Measurements from ENCODE around the gene ALDH1L1. TPM values are rescaled to one million over a fixed set of nuclear protein-coding genes. Genes with fewer than 3 reads are reported as not detected.

The ALDH1L1 gene
- total and polyA plus RNA-seq, 9 of the 15 experiments (the other 6 are each of a cell fraction or from before 2014, with no cell fraction given), result 0.06 to 1.9 (median 0.57) TPM; not detected in 1

DNA sequence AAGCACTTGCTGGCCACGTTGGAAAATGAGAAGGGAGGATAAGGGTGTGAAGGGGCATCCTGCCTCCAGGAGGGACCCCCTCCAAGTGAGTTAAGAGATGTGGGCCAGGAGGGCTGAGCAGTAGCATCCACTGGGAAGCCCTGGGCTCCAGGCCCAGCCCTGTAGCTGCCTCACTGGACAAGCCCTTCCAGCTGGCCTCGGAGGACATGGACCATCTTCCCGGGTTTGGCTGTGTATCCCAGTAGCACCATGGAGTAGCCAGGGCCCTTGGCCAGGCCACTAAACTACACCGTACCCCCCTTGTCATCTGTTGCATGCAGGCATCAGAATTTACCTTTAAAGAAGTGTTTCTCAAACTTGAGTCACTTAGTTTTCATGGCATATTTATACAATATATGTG is 29.4 kb upstream of the ALDH1L1 start:
- Histone ChIP-seq H3K27me3 (ENCODE audit: control insufficient read depth in 2 of 2, insufficient read depth in 2 of 2, low read length in 2 of 2) (peaks cover 0 to 30% of the 10 kb centered on the region in 2 experiments; a peak in 3 of 5 replicates), H2AFZ (ENCODE audit: low read depth, low read length) (no peak overlapping the region), H3K4me3 (no peak overlapping the region), H4K20me1 (replicated peaks; ENCODE audit: control insufficient read depth, insufficient read depth, low read length) (no peaks in the 10 kb centered on the region), H3K79me2 (ENCODE audit: control insufficient read depth, insufficient read depth, low read length) (no peaks in the 10 kb centered on the region), H3K27ac (ENCODE audit: extremely low read depth, low read depth, low read length) (no peak overlapping the region), H3K4me2 (ENCODE audit: insufficient read depth, low read length) (no peak overlapping the region), H3K36me3 (ENCODE audit: control insufficient read depth, insufficient read depth, low read length) (no peaks in the 10 kb centered on the region), H3K9me1 (ENCODE audit: control insufficient read depth, insufficient read depth, low read length) (no peaks in the 10 kb centered on the region), H3K9ac (ENCODE audit: insufficient read depth in 1 of 2, low read depth in 2 of 2, low read length in 2 of 2) (no peak overlapping the region), H3K9me3 (replicated peaks; ENCODE audit: control insufficient read depth, insufficient read depth, low read depth, low read length) (no peaks in the 10 kb centered on the region), H3K4me1 (replicated peaks in 1 of 2; ENCODE audit: control insufficient read depth in 2 of 2, insufficient read depth in 2 of 2, low read length in 2 of 2) (peaks cover 0 to 10% of the 10 kb centered on the region in 2 experiments; a peak in 2 of 5 replicates)
- BruUV-seq (replicated peaks), result no TSS peak
- intact Hi-C loops (cut with micrococcal nuclease), result no loop called here
- DNase-seq (ENCODE audit: extremely low read depth in 1 of 4, low spot score in 3 of 4) (no peak), ATAC-seq (no peak), FAIRE-seq (no peak)
- CTCF ChIA-PET (ENCODE audit: low intra/inter-chr PET ratio), result no interaction called here
- in situ Hi-C loops (cut with MboI), result no loop called here
- POLR2A ChIA-PET, result no interaction called here
- WGBS (ENCODE audit: insufficient coverage, low coverage, missing lambda C conversion rate), result 8% methylated on average over 2 of the region's 4 CpGs
- TF ChIP-seq ZNF57 (CRISPR knock-in tag; IDR thresholded peaks at IDR 0.05) (no peak), SMAD4 (CRISPR knock-in tag; conservative IDR thresholded peaks at IDR 0.05) (no peak), TOE1 (IDR thresholded peaks at IDR 0.05; ENCODE audit: borderline replicate concordance) (no peak), TOE1 (CRISPR knock-in tag; IDR thresholded peaks at IDR 0.05; ENCODE audit: borderline replicate concordance, low read depth) (no peak), SETDB1 (IDR thresholded peaks at IDR 0.05; ENCODE audit: low read length) (no peak), POLR3A (IDR thresholded peaks at IDR 0.05; ENCODE audit: borderline replicate concordance, extremely low read depth, insufficient read depth, insufficient read length) (no peak), FIP1L1 (IDR thresholded peaks at IDR 0.05; ENCODE audit: low read depth, low read length, poor library complexity, severe bottlenecking) (no peak), NCOR1 (IDR thresholded peaks at IDR 0.05) (no peak), PRPF4 (IDR thresholded peaks at IDR 0.05; ENCODE audit: insufficient read depth, low read depth, low read length, poor library complexity, severe bottlenecking) (no peak), CHCHD3 (CRISPR knock-in tag; IDR thresholded peaks at IDR 0.05) (no peak), SIX5 (IDR thresholded peaks at IDR 0.05; ENCODE audit: borderline replicate concordance in 1 of 2, insufficient read depth in 1 of 2, low read depth in 1 of 2, low read length in 2 of 2) (no peak)
- TF ChIP-seq, protein P1, sequence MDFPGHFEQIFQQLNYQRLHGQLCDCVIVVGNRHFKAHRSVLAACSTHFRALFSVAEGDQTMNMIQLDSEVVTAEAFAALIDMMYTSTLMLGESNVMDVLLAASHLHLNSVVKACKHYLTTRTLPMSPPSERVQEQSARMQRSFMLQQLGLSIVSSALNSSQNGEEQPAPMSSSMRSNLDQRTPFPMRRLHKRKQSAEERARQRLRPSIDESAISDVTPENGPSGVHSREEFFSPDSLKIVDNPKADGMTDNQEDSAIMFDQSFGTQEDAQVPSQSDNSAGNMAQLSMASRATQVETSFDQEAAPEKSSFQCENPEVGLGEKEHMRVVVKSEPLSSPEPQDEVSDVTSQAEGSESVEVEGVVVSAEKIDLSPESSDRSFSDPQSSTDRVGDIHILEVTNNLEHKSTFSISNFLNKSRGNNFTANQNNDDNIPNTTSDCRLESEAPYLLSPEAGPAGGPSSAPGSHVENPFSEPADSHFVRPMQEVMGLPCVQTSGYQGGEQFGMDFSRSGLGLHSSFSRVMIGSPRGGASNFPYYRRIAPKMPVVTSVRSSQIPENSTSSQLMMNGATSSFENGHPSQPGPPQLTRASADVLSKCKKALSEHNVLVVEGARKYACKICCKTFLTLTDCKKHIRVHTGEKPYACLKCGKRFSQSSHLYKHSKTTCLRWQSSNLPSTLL (IDR thresholded peaks at IDR 0.05), result no peak
- TF ChIP-seq, protein P2, sequence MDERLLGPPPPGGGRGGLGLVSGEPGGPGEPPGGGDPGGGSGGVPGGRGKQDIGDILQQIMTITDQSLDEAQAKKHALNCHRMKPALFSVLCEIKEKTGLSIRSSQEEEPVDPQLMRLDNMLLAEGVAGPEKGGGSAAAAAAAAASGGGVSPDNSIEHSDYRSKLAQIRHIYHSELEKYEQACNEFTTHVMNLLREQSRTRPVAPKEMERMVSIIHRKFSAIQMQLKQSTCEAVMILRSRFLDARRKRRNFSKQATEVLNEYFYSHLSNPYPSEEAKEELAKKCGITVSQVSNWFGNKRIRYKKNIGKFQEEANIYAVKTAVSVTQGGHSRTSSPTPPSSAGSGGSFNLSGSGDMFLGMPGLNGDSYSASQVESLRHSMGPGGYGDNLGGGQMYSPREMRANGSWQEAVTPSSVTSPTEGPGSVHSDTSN (CRISPR knock-in tag; IDR thresholded peaks at IDR 0.05; ENCODE audit: low read depth), result no peak
- TF ChIP-seq, protein P2 (tag; conservative IDR thresholded peaks at IDR 0.05; ENCODE audit: low read depth), result no peak
